IPS DF 6.9 (cell line): Measurements from ENCODE around the gene NEURL3.

Experiments
- DNase-seq: peaks from one replicate; pipeline ENCODE4 v3.0.0-alpha.2; 2013; ENCODE audit warnings: low read depth, low spot score
- H3K27ac ChIP-seq: one replicate; pipeline ENCODE4 v1.5.1; 2013; ENCODE audit warnings: low read length, control low read depth
- H3K27me3 ChIP-seq: 2 replicates; pipeline ENCODE4 v1.6.1; 2013; ENCODE audit warnings: mild to moderate bottlenecking, low read length; ENCODE audit not compliant: control insufficient read depth, insufficient read depth
- H3K36me3 ChIP-seq: 2 replicates; pipeline ENCODE4 v1.6.1; 2013; ENCODE audit warnings: low read length; ENCODE audit not compliant: control insufficient read depth, insufficient read depth
- H3K4me1 ChIP-seq: 2 replicates; pipeline ENCODE4 v1.6.1; 2013; ENCODE audit warnings: low read length; ENCODE audit not compliant: control insufficient read depth, insufficient read depth
- H3K4me3 ChIP-seq: 2 replicates; pipeline ENCODE4 v1.5.1; 2013; ENCODE audit warnings: mild to moderate bottlenecking, low read length
- H3K9me3 ChIP-seq: 2 replicates; pipeline ENCODE4 v1.6.1; 2013; ENCODE audit warnings: low read length, inconsistent platforms; ENCODE audit not compliant: control insufficient read depth, insufficient read depth
- WGBS: extraction: QIAGEN DNeasy Blood & Tissue Kit; methylation state at CpG from one replicate; pipeline ENCODE4 v1.1.7; 2013; ENCODE audit warnings: mixed read lengths, missing lambda C conversion rate; ENCODE audit not compliant: insufficient read length, insufficient coverage; 5-methylcytosine and 5-hydroxymethylcytosine counted together

The NEURL3 gene

DNA sequence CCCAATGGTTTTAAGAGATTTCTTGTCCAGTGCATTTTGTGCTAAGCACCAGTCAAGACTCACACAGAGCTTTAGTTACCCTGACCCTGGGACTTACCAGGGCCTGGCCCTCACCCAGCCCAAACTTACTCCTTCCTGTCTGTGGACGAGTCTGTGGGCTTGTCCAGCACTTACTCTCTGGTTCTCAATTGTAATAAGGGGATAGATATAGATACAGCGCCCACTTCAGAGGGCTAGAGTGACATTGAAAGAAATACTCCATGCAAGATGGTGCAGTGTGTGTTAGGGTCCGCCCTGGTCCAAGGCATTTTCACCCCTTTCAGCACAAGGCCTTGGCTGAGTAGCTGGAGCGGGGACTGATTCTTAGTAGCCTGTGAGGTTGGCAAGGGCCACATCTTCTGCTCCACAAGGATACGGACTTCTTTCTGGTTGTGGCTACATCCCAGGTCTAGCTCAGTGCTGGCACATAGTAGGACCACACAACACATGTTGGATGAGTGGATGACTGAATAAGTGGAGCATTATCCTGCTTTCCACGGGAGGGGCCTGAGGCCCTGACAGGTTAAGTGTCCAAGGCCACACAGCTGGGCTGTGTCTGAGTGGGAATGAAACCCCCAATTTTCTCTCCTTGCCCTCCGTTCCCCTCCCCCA lies 27.6 kb upstream of the NEURL3 start:
- no peak for DNase-seq
- peaks cover 2% of the 10 kb centered on the region; the same call in 1 of the 2 replicates for H3K4me1 ChIP-seq
- no peaks in the 10 kb centered on the region for H3K9me3 ChIP-seq
- H3K27me3 ChIP-seq: peaks cover 6% of the 10 kb centered on the region
- no peaks in the 10 kb centered on the region for H3K36me3 ChIP-seq
- H3K27ac ChIP-seq: no peak overlapping the region
- H3K4me3 ChIP-seq: no peak overlapping the region
- WGBS: no CpG with 5 or more reads among the region's 7 CpGs

DNA sequence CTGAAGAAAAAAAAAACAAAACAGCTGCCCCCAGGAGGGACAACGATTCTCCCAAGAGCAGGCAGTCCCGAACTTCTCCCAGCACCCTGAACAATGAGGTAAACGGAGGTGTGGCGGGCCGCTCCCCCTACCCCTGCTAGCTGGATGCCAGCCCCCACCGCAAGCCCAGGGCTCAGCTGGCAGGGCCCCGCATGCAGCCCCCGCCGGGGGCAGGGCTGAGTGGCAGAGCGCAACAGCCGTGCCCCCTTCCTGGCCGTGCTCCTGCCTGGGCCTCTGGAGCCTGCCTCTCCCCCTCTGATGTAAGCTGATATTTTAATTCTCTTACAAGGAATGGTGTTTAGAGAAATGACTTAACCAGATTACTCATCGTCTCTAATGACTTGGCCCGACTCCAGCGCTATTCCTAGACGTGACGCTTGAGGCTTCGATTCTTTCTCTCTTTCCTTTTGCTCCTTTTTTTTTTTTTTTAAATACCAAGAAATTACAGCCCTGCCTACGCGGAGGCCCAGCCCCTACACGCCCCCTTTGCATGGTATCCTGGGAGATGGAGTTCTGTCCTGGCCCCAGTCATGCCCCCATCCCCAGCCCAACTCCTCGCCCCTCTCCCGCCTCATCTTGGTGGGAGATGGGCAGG lies 26.8 kb upstream of the NEURL3 start:
- DNase-seq: no peak
- Histone ChIP-seq H3K9me3 (no peaks in the 10 kb centered on the region), H3K36me3 (no peaks in the 10 kb centered on the region), H3K27ac (no peak overlapping the region), H3K27me3 (no peaks in the 10 kb centered on the region; the same call in 1 of the 2 replicates), H3K4me3 (peak overlapping the region; percentile 11; the same call in 1 of the 2 replicates), H3K4me1 (0 out of 2 replicates have a peak, but pooled peaks cover 1% of the 10 kb centered on the region)
- WGBS: no CpG with 5 or more reads among the region's 23 CpGs

DNA sequence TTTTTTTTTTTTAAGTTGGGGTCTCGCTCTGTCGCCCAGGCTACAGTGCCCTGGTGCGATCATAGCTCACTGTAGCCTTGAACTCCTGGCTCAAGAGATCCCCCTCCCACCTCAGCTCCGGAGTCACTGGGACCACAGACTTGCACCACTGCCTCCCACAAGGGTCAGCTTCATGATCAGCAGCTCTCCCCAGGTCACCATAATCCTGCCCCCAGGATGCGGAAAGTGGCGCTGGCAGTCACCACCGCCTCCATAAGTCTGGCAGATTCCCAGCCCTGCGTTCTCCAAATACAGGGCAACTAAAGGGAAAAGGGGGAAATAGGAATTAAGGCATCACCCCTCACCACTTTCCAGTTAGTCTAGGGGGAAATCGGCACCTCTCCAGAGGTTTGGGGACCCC lies 26.2 kb upstream of the NEURL3 start:
- whole genome bisulfite sequencing: no CpG with 5 or more reads among the region's 9 CpGs
- Histone ChIP-seq H3K27me3 (no peaks in the 10 kb centered on the region), H3K4me3 (no peak overlapping the region), H3K27ac (no peak overlapping the region), H3K4me1 (0 out of 2 replicates have a peak, but pooled peaks cover 1% of the 10 kb centered on the region), H3K36me3 (no peaks in the 10 kb centered on the region), H3K9me3 (no peaks in the 10 kb centered on the region)
- DNase-seq: no peak

DNA sequence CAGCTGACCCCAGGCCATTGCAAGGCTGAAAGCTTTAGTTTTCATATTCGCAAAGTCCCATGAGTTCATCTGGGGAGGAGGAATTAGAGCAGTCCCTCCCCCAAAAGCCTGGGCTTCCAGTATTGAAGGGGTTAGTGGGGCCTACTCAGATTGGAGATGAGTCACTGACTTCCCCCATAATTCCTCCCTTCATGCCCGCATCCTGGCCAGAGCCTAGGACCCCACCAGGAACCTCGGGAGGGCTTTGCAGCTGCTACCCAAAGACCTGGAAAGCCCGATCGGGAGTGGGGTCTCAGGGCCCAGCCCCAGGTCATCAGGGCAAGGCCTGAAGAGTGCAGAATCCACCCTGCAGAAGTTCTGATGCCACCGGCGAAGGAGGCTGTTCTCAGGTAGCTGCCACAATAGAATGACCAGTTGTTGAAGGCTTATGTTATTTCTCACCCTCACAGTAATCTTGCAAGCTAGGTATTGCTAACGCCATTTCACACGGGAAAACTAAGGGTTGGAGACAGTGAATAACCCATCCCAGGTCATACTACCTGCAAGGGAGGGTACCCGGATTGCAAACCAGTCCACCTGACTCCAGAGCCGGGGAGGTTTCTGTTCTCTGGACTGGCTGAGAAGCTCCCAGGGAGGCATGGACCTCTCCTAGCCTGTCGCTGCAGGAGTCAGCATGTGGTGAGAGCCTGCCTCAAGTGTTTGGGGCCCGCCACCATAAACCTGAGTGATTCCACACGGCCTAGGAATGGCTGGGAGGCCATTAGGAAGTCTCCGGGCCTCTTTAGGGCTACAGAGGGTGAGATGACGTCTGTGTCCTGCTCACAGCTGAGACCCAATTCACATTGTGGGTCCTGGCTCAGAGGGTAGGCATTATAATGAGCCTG lies 25.6 kb upstream of the NEURL3 start:
- Histone ChIP-seq H3K4me1 (0 out of 2 replicates have a peak, but pooled peaks cover 1% of the 10 kb centered on the region), H3K36me3 (no peaks in the 10 kb centered on the region), H3K27me3 (no peaks in the 10 kb centered on the region), H3K27ac (no peak overlapping the region), H3K4me3 (no peak overlapping the region), H3K9me3 (no peaks in the 10 kb centered on the region)
- no CpG with 5 or more reads among the region's 16 CpGs for WGBS
- no peak for DNase-seq

DNA sequence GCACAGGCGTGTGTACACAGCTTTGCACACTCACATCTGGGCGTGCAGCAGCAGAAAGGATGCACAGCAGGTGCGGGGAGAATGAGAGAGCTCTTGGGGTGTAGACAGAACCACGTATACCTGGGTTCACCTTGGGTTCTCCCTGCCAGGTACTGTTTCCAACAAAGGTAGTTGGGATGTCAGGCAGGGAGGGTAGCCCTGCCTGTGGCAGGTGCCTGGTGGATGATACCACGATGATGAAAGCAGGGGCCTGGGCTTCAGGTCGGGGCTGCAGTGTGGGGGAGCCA lies 24.9 kb upstream of the NEURL3 start:
- Histone ChIP-seq H3K27ac (no peak overlapping the region), H3K27me3 (no peaks in the 10 kb centered on the region), H3K4me3 (no peak overlapping the region), H3K9me3 (no peaks in the 10 kb centered on the region), H3K4me1 (0 out of 2 replicates have a peak, but pooled peaks cover 1% of the 10 kb centered on the region), H3K36me3 (no peaks in the 10 kb centered on the region)
- no peak for DNase-seq
- WGBS: no CpG with 5 or more reads among the region's 6 CpGs

DNA sequence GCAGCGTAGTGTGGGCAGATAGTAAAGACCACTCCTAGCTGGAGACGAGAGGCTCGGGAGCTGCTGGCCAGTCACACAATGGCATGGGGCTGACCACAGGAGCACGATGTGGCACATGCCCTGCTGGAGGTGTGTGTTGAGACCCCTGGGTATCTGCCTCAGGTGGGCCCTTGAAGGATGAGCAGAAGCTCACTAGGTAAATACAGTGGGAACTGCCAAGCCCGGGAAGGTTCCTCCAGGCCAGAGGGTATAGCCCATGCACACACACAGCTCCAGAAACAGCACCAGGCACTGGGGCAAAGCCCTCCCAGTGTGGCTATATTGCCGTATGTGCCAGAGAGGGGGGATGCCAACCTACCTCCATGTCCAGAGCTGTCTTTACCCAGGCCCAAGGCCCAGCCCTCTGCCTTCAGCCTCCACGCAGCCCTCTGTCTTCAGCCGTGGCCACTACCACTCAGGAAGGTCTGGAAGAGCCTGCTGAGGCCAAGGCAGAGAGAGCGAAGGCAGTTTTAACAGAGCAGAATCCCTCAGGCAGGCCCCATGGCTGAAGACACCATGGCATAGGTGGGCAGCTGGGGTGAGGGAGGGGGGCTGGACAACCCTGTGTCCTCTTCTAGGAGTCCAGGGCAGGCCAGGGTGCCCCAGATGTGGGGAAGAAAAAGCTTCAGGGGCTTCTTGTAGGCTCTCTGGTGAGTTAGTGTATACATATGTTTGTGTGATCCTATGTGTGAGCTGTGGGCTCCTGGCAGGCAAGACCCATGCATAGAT lies 24.4 kb upstream of the NEURL3 start:
- Histone ChIP-seq H3K4me3 (no peak overlapping the region), H3K4me1 (0 out of 2 replicates have a peak, but pooled peaks cover 1% of the 10 kb centered on the region), H3K27ac (no peak overlapping the region), H3K9me3 (no peaks in the 10 kb centered on the region), H3K36me3 (no peaks in the 10 kb centered on the region), H3K27me3 (no peaks in the 10 kb centered on the region)
- no CpG with 5 or more reads among the region's 9 CpGs for WGBS
- DNase-seq: no peak

DNA sequence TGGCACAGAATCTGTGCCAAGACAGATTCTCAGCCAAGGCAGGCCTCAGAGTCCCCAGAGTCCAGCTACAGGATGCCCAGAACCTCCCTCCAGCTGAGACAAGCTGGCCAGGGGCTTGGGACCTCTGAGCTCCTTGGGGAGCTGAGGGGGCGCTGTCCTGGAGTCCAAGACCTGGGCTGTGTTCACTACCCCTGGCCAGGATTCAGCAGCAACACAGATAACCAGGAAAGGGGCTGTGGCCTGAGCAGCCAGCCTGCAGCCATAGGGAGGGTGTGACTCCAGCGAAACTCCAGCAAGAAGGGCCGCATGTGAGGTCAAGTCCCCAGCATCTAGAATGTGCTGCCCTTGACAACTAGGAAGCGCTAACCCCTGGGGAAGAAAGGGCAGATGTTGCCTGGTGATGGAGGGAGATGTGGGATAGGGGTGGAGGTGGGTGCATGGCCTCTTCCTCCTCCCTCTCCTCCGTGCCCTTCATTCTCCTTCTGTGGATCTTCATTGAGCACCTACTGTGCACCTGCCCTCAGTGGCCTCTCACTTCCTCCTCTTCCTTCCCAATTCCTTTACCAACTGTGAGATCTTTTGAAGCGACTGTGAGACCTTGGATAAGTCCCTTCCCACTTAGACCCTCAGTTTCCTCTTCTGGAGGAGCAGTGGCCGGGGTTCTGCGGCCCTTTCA lies 23.7 kb upstream of the NEURL3 start:
- WGBS: no CpG with 5 or more reads among the region's 8 CpGs
- 0 out of 2 replicates have a peak, but pooled peaks cover 1% of the 10 kb centered on the region for H3K4me1 ChIP-seq

DNA sequence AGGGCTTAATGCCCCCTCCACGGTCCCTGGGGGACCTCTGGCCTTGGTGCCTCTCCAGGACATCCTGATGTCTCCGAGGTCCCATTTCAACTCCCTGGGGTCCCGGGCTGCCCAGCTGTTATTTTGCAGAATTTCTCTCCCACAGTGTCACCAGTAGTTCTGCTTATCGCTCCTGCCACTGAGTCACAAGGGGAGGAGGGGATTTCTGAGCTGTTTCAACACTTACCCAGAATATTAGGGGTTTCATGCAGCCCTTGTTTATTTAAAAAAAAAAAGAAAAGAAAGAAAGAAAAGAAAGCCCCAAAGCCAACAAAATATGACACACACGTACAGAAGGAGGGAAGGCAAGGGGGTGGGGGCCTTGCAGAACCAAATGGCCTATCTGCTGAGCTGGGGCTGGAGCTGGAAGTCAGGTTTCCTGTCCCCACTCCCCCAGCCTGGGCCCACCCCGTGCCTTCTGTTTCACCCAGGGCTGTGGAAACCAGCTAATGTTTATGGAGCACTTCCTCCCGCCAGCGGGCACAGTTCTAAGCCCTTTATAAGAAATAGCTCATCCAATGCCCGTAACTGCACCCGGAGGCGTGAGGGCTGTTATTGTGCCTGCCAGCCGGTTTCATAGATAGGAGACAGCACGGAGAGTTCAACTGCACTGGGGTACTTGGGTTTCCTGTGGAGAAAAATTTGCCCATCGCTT lies 23.0 kb upstream of the NEURL3 start:
- no peak overlapping the region for H3K27ac ChIP-seq
- H3K4me3 ChIP-seq: no peak overlapping the region
- no CpG with 5 or more reads among the region's 14 CpGs for WGBS
- H3K4me1 ChIP-seq: 0 out of 2 replicates have a peak, but pooled peaks cover 1% of the 10 kb centered on the region
- H3K27me3 ChIP-seq: no peaks in the 10 kb centered on the region
- no peaks in the 10 kb centered on the region for H3K36me3 ChIP-seq
- no peak for DNase-seq
- H3K9me3 ChIP-seq: no peaks in the 10 kb centered on the region

More for the DNA sequence above, 23.7 kb upstream of the NEURL3 start:
- DNase-seq: no peak
- Histone ChIP-seq H3K9me3 (no peaks in the 10 kb centered on the region), H3K4me3 (no peak overlapping the region), H3K36me3 (no peaks in the 10 kb centered on the region), H3K27me3 (no peaks in the 10 kb centered on the region), H3K27ac (no peak overlapping the region)

DNA sequence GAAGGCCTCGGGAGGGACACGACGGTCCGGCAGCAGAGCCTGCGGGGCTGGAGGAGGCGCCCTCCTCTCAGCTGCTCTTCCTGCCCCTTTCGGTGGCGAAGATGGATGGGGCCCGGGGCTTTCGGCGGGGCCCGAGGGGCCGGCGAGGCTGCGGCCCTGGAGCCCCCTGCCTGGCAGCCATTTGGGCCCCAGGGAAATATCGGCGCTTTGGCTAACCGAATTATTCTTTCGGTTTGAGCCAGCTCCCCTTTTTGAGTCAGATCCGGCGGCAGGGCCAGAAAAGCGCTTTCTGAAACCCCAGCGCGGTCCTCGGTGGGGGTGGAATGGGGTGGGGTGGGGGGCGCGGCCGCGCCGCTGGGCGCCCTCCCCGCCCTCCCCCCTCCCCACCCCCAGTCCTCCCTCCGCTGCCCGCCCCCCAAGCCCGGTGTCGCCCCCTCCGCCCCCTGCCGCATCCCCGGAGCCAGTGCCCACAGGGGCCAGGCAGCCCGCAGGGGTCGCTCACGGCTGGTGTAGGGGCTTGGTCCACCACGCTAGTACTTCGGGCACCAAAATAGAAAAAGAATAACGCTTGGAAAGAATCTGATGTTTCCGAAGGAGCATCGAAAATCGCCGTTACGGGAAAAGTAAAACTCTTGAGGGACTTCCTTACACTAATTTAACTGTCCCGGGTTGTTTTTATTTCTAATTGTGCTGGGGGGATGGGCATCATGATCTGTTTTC lies 22.3 kb upstream of the NEURL3 start:
- WGBS: no CpG with 5 or more reads among the region's 51 CpGs
- 0 out of 2 replicates have a peak, but pooled peaks cover 1% of the 10 kb centered on the region for H3K4me1 ChIP-seq
- H3K36me3 ChIP-seq: no peaks in the 10 kb centered on the region
- DNase-seq: no peak
- H3K27ac ChIP-seq: no peak overlapping the region
- H3K9me3 ChIP-seq: no peaks in the 10 kb centered on the region
- H3K27me3 ChIP-seq: no peaks in the 10 kb centered on the region
- peak overlapping the region; percentile 38; the same call in 1 of the 2 replicates for H3K4me3 ChIP-seq
